Spinal cord (tissue), 10 donors: ENCODE results near the gene ZNF281. TPM values are rescaled to one million over a fixed set of nuclear protein-coding genes. Genes with fewer than 3 reads are reported as not detected.

Experiments used
- DNase-seq, 6 donors: peaks; one replicate each; pipeline versions ENCODE4 v3.0.0 to v3.0.0-alpha.2; 2013 to 2015; ENCODE audit warnings: low spot score in 6 of 6, low read depth in 4 of 6
- H3K27ac ChIP-seq: one replicate; pipeline ENCODE4 v1.5.1; 2013; ENCODE audit warnings: low read depth, low read length, control low read depth
- H3K27me3 ChIP-seq: one replicate; pipeline ENCODE4 v1.6.1; 2013; ENCODE audit warnings: low read length; ENCODE audit not compliant: control insufficient read depth, insufficient read depth
- H3K36me3 ChIP-seq: one replicate; pipeline ENCODE4 v1.6.1; 2013; ENCODE audit warnings: low read length; ENCODE audit not compliant: control insufficient read depth, insufficient read depth
- H3K4me1 ChIP-seq: one replicate; pipeline ENCODE4 v1.6.1; 2013; ENCODE audit warnings: low read length; ENCODE audit not compliant: control insufficient read depth, insufficient read depth
- H3K4me3 ChIP-seq: one replicate; pipeline ENCODE4 v1.5.1; 2013; ENCODE audit warnings: low read depth, low read length, control low read depth
- H3K9me3 ChIP-seq: one replicate; pipeline ENCODE4 v1.6.1; 2013; ENCODE audit warnings: low read length; ENCODE audit not compliant: control insufficient read depth, insufficient read depth
- WGBS: methylation state at CpG from one replicate; pipeline ENCODE4 v1.1.5; 2013; ENCODE audit warnings: missing lambda C conversion rate; ENCODE audit not compliant: insufficient coverage; 5-methylcytosine and 5-hydroxymethylcytosine counted together
- long read RNA-seq, 4 donors: transcript quantifications; one replicate each; lab custom pipeline, GENCODE V29; 2026
- polyA plus RNA-seq, 2 donors: library from polyadenylated mRNA; unstranded; fragments of 120-200 nt; gene quantifications; one replicate each; pipeline ENCODE4 v1.2.1, GENCODE V29; 2013; ENCODE audit not compliant: insufficient read length in 2 of 2
- total RNA-seq, 2 donors: library from RNA; depleted of rRNA in 1 of 2; stranded (reverse); fragments of 120-200 nt in 1 of 2; fragments of >200 nt in 1 of 2; gene quantifications; one replicate each; pipeline versions ENCODE4 v1.2.3 to v1.2.4, GENCODE V29; 2013 to 2014
- donor health status: healthy.

Gene ZNF281, protein sequence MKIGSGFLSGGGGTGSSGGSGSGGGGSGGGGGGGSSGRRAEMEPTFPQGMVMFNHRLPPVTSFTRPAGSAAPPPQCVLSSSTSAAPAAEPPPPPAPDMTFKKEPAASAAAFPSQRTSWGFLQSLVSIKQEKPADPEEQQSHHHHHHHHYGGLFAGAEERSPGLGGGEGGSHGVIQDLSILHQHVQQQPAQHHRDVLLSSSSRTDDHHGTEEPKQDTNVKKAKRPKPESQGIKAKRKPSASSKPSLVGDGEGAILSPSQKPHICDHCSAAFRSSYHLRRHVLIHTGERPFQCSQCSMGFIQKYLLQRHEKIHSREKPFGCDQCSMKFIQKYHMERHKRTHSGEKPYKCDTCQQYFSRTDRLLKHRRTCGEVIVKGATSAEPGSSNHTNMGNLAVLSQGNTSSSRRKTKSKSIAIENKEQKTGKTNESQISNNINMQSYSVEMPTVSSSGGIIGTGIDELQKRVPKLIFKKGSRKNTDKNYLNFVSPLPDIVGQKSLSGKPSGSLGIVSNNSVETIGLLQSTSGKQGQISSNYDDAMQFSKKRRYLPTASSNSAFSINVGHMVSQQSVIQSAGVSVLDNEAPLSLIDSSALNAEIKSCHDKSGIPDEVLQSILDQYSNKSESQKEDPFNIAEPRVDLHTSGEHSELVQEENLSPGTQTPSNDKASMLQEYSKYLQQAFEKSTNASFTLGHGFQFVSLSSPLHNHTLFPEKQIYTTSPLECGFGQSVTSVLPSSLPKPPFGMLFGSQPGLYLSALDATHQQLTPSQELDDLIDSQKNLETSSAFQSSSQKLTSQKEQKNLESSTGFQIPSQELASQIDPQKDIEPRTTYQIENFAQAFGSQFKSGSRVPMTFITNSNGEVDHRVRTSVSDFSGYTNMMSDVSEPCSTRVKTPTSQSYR
- total RNA-seq = 10 to 100 TPM; 17.6 to 27.5 TPM
- polyA plus RNA-seq = 10 to 100 TPM; 15.9 to 22.9 TPM
- long read RNA-seq, donor 1, full-length matches to known transcripts = 6 of 6 reads
- long read RNA-seq, donor 1, partial matches to known transcripts = 0 of 6 reads
- long read RNA-seq, donor 1, other reads (novel, unspliced or antisense) = 0 of 6 reads
- long read RNA-seq, donor 2 = 0 reads
- long read RNA-seq, donor 3, full-length matches to known transcripts = 3 of 3 reads
- long read RNA-seq, donor 3, partial matches to known transcripts = 0 of 3 reads
- long read RNA-seq, donor 3, other reads (novel, unspliced or antisense) = 0 of 3 reads
- long read RNA-seq, donor 4, full-length matches to known transcripts = 2 of 2 reads
- long read RNA-seq, donor 4, partial matches to known transcripts = 0 of 2 reads
- long read RNA-seq, donor 4, other reads (novel, unspliced or antisense) = 0 of 2 reads

DNA sequence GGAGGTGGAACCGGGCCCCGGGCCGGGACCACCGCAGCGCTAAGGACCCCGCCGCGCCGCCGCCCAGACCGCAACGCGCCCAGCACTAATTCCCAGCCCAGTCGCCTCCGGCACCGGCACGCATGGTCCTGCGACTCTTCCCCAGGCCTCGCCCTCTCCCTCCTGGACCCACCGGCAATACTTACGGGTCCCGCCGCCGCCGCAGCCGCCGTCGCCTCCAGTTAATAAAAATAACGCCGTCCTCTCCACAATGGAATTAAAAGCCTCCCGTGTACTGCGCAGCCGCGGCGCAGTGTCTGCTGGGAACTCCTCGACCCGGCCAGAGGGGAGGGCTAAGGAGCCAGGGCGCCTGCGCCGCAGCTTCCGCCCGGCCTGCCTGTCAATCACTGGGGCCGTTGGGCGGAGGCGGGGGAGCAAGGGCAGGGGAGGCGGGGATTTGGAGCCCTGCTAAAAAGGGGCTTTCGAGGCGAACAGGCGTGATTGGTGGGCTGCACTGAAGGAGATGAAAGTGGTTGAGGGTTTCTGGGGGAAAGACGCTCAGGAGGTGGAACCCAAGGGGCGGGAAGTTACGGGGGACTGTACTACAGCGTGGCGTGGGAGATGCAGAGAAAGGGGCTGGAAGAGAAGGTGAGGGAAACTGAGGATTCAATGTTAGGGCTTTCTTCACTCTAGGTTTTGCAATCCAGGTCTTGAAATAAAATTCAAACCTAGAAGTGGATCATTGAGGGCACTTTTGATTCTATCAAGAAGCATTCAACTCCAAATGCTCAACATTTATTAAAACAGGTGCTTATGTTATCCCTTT lies at the start of gene ZNF281:
Gene ZNF281 (minus strand): TSS at position 276 of the 805 bp plus-strand sequence. CDS start 331 bp downstream, outside the sequence.
- Histone ChIP-seq H3K36me3 (peaks cover 4% of the 10 kb centered on the region), H3K4me1 (peaks cover 6% of the 10 kb centered on the region), H3K4me3 (peak within 1 kb of the TSS; percentile 83), H3K9me3 (no peaks in the 10 kb centered on the region), H3K27ac (peak within 1 kb of the TSS; percentile 78), H3K27me3 (peaks cover 4% of the 10 kb centered on the region)
- DNase-seq = peak; percentile 86 to 99 (median 91)
- under 1% methylated on average over 47 of the region's 54 CpGs for WGBS

GRCh38 chr1:200458780-200459179 lies 48.9 kb upstream of the ZNF281 start:
- no peak for DNase-seq
- Histone ChIP-seq H3K36me3 (no peaks in the 10 kb centered on the region), H3K9me3 (no peaks in the 10 kb centered on the region), H3K4me3 (no peak overlapping the region), H3K27ac (no peak overlapping the region), H3K27me3 (no peaks in the 10 kb centered on the region), H3K4me1 (no peaks in the 10 kb centered on the region)
- WGBS = 100% methylated on average over 4 of the region's 14 CpGs

DNA sequence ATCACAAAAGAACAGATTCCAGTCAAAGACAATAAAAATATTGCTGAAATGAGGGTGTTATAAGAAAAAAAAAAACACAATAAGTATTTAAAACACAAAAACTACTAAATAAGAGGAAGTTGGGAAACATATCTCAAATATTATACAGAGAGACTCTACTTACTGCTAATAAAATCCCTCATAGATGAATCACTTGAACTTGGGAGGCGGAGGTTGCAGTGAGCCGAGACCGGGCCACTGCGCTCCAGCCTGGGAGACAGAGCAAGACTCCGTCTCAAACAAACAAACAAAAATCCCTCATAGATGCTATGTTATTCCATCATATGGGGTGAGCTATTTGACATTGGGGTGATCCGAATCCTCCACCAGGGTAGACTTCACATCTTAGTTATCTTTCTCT lies 48.0 kb upstream of the ZNF281 start:
- Histone ChIP-seq H3K36me3 (no peaks in the 10 kb centered on the region), H3K4me3 (no peak overlapping the region), H3K27me3 (no peaks in the 10 kb centered on the region), H3K4me1 (no peaks in the 10 kb centered on the region), H3K9me3 (no peaks in the 10 kb centered on the region), H3K27ac (no peak overlapping the region)
- DNase-seq = no peak
- 100% methylated on average over 1 of the region's 6 CpGs for WGBS

DNA sequence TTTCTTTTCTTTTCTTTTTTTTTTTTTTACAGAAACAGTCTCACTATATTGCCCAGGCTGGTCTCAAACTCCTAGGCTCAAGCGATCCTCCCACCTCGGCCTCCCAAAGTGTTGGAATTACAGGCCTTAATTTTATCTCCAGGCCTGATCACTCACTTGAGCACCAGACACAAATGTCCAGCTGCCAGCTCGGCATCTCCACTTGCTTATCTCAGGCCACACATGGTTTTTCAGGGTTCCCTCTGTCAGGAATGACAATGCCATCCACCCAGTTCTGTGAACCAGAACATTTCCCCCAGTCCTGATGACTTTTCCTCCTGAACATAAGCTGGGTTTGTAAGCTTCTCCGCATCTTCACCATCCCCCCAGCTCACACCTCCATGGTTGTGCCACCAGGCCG lies 44.6 kb upstream of the ZNF281 start:
- Histone ChIP-seq H3K9me3 (no peaks in the 10 kb centered on the region), H3K4me3 (no peak overlapping the region), H3K4me1 (no peaks in the 10 kb centered on the region), H3K36me3 (no peaks in the 10 kb centered on the region), H3K27ac (no peak overlapping the region), H3K27me3 (no peaks in the 10 kb centered on the region)
- DNase-seq = no peak
- WGBS = 96% methylated on average over 5 of the region's 5 CpGs

DNA sequence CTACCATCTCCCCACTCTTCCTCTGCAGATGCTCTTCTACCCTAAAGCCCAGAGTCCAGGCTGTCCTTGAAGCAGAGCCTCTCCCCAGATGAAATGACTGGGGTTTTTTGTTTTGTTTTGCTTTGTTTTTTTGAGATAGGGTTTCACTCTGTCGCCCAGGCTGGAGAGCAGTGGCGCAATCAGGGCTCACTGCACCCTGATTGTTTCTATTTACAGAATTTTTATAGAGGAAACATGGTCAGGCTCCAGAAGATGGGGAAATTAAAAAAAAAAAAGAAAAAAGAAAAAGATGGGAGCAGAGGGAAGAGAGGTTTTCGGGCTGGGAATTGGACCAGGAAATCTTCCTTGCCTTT lies 43.7 kb upstream of the ZNF281 start:
- H3K36me3 ChIP-seq = no peaks in the 10 kb centered on the region
- no peak overlapping the region for H3K27ac ChIP-seq
- DNase-seq = no peak
- no peaks in the 10 kb centered on the region for H3K27me3 ChIP-seq
- WGBS = no CpG with 5 or more reads among the region's 3 CpGs
- H3K4me3 ChIP-seq = no peak overlapping the region
- H3K9me3 ChIP-seq = no peaks in the 10 kb centered on the region
- no peaks in the 10 kb centered on the region for H3K4me1 ChIP-seq

DNA sequence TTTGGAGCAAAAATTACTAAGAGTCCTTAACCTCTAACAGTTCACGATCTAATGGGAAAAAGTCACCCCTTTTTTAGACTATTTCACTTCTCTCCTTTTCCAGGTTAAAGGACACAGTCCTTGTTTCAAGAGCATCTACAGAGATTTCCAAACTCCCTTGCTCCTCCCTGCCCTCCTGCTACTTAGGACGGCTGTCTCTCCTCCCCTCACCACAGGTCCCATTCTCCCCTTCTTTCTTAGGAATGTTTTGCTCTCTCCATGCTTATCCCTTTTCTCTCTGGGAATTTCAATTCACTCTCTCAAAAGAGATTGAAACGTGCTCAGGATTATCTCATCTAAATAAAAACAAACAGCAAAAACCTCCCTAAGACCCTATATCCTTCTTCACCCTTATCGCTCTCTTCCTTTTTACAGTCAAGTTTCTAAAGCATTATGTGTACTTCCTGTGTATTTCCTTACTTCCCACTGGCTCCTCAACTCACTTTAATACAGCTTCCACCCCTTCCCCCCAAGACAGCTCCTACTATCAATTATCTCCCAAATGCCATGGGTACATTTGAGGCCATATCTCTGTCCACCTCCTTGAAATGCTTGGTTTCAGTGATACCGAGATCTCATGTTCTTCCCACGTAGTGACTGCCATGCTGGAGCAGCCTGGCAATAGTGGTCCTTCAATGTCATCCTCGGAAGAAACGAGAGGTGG lies 43.2 kb upstream of the ZNF281 start:
- Histone ChIP-seq H3K4me3 (no peak overlapping the region), H3K27me3 (no peaks in the 10 kb centered on the region), H3K4me1 (no peaks in the 10 kb centered on the region), H3K9me3 (no peaks in the 10 kb centered on the region), H3K36me3 (no peaks in the 10 kb centered on the region), H3K27ac (no peak overlapping the region)
- DNase-seq = no peak
- 73% methylated on average over 6 of the region's 8 CpGs for WGBS

- no peaks in the 10 kb centered on the region for H3K36me3 ChIP-seq
- no peak for DNase-seq
- no CpG with 5 or more reads among the region's 6 CpGs for WGBS
Measured at GRCh38 chr1:200448034-200448762, 38.4 kb upstream of the ZNF281 start.

GRCh38 chr1:200445213-200445612 lies 35.4 kb upstream of the ZNF281 start:
- H3K4me3 ChIP-seq = no peak overlapping the region
- no peaks in the 10 kb centered on the region for H3K9me3 ChIP-seq
- H3K27ac ChIP-seq = no peak overlapping the region
- no peaks in the 10 kb centered on the region for H3K36me3 ChIP-seq
- H3K4me1 ChIP-seq = no peaks in the 10 kb centered on the region
- no peak for DNase-seq
- no CpG with 5 or more reads among the region's 1 CpG for WGBS
- H3K27me3 ChIP-seq = no peaks in the 10 kb centered on the region

More at GRCh38 chr1:200448034-200448762, 38.4 kb upstream of the ZNF281 start:
- H3K27ac ChIP-seq = no peak overlapping the region
- no peaks in the 10 kb centered on the region for H3K9me3 ChIP-seq
- no peak overlapping the region for H3K4me3 ChIP-seq
- no peaks in the 10 kb centered on the region for H3K4me1 ChIP-seq
- no peaks in the 10 kb centered on the region for H3K27me3 ChIP-seq
